HG02623 (cell line): ENCODE results near the gene POLQ.
A peak's percentile ranks its signal among the peaks of the same experiment; 100 is the strongest.
"Not testable (repeated sequence)": the region's sequence is repeated elsewhere in the genome, so short reads cannot be mapped to it uniquely, and the experiment has no call there.

Experiments
- ATAC-seq: cut with Tn5 transposase; IDR thresholded peaks from one replicate; pipeline ENCODE4 v1.9.1; 2021; ENCODE audit warnings: moderate library complexity; ENCODE audit not compliant: unreplicated experiment

POLQ gene

DNA sequence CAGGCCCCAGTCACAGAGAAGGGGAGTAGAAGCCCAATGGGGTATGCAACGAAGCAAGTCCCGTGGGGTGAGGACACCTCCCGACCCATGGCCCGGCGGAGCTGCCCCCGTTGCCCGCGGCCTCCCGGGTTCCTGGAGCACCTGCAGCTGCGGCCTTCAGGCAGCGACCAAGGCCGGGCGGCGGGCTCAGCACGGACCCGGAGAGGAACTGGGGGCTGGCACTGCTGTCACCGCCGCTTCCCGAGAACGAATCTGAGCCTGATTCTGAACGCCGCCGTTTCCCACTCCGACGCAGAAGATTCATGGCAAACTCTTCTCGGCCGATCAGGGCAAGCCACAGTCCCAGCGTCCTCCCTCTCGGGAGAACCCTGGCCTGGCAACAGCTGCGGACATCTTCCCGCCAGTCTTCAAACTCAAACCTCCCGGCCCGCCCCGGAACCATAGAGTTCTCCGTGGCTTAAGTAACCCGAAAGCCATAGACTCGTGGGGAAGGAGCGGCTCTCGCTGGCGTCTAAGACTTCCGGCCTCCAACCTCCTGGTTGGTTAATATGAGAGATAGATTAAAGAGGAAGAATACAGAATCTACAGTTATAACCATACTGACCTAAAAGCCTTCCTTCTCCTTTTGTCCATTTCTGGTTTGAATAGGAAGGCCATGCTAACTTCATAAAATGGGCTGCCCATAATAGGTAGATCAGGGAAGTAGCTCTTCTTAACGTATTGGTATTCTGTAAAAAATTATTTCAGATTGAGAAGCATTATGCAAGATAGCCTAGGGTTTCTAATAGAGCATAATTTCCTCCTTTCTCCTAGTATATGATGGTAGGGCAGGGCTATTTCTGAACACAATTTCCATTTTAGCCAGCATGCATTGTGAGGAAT is at the start of gene POLQ:
POLQ (minus strand) TSS at position 415 of the 882 bp plus-strand sequence; CDS start at position 304, 111 bp downstream.
- peak; percentile 78 for ATAC-seq

DNA sequence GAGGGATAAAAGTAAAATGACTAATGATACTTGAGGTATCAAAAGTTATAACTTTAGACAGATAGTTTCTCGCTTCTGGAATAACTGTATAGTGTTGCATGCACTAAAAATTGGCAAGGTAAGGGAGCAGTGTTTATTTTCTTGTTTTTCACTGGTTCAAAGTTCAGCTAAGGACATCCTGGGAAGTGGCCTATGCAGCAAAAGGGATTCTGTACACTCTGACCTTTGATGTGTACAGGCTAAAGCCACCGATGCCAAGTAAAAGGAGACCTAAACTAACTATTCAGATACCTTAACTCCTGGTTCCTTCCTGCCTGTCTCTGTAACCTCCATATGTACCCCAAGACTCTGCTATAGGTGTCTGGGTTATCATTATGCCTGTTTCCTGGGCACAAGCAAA is 49.1 kb upstream of the POLQ start:
- no peak for ATAC-seq

DNA sequence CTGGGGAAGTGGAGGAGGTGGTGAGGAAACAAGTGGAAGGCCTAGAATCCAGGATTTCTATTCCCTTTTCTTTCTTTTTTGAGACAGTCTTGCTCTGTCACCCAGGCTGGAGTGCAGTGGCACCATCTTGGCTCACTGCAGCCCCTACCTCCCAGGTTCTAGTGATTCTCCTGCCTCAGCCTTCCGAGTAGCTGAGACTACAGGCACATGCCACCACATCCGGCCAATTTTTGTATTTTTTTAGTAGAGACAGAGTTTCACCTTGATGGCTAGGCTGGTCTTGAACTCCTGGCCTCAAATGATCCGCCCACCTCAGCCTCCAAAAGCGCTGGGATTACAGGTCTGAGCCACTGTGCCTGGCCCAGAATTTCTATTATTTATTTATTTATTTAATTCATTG is 48.0 kb upstream of the POLQ start:
- not testable (repeated sequence) for ATAC-seq

DNA sequence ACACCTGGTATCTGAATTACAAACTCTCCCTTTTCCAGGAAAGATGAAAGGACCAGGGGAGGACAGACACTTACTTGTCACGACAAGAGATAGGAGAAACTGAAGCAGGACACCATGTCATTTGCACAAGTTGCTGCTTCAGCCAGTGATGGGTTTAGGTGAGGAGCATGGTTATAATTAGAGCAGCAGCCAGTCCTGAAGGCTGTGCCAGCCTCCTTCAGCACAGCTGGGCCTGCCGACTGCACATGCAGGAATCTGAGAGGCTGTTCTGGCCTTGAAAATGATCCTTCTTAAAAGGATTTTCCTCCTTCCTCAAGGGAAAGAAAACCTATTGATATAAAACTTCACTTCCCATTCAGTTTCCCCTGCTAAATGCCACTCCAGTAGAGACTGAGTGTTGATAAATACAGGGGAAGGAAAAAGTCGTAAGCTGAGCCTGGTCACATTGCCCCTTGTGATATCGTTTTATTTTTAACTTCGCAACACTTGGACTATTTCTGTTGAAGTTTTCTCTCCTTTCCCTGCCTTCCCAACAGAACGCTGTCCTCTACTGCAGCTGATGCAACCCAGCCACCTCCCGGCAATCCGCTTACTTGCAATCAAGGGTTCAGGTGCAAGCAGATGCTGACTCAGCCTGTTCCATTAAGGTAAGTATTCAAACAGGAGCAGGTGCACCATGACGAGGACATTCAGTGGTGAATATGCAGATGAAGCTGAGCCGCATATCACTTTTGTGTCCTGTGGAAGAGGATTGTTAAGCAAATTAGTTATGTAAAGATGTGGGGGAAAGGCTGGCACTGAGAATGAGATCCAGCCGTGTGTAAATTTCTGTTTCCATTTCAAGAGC is 47.3 kb upstream of the POLQ start, which contains the start of gene FBXO40:
FBXO40 (plus strand) TSS at position 524 of the 847 bp plus-strand sequence. CDS start 27,197 bp downstream, outside the sequence.
- ATAC-seq: peak; percentile 80

DNA sequence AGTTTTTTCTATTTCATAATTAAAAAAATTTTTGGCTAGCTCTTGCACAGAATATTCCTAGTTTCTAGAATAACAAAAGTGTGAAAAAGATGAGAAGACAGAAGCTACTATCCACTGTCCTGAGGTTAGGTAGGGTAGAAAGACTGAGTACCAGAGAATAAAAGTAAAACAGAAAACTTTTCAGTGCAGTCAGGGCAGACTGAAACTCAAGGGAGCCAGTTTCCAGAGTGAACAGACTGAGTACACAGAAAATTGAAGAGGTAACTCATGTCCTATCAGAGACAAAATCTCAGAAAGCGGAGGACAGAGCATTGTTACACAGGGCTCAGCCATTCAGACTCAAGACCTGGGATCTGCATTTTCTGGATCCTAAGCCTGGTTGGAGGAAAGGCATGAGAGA is 38.6 kb upstream of the POLQ start:
- ATAC-seq: no peak

DNA sequence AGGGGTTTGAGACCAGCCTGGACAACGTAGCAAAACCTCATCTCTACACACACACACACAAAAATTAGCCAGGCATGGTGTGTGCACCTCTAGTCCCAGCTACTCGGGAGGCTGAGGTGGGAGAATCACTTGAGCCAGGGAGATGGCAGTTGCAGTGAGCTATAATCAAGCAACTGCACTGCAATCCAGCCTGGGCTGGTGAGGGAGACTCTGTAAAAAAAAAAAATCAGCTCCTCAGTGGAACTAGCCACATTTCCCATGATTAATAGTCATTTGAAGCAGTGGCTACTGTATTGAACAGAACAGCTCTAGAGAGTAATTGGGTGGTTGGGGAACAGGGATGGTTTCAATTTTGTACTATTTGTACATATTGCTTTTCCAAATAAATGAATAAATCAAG is 35.9 kb upstream of the POLQ start:
- no peak for ATAC-seq

DNA sequence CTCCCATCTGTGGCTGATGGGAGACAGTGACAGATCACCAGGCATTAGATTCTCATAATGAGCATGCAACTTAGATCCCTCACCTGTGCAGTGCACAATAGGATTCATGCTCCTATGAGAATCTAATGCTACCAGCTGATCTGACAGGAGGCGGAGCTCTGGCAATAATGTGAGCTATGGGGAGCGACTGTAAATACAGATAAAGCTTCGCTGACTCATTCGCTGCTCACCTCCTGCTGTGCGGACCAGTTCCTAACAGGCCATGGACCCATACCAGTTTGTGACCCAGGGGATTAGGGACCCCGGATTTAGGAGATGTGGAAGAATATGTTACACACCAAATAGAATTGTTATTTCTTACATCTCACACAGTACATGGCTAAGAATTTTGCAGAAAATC is 28.7 kb upstream of the POLQ start:
- ATAC-seq: no peak

DNA sequence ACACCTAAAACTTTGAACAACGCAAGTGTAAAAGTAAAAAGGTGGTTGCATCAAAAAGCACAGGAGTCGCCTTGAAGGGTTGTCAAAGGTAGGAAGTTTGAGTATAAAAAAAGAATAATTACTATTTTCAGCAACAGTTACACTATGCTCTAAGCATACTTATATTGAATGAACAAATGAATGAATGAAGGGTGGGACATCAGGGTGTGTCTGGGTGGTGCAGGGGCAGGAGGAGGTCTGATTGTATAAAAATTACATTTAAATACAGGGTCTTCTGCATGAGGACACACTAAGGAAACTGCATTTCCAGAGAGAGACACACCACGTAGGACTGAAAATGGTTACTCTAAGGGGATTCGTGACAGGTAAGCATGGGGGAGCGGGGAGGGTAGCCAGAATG is 21.9 kb upstream of the POLQ start, which contains the start of gene ARGFX:
ARGFX (plus strand) TSS at position 301 of the 400 bp plus-strand sequence. CDS start 2,765 bp downstream, outside the sequence.
- ATAC-seq: no peak

DNA sequence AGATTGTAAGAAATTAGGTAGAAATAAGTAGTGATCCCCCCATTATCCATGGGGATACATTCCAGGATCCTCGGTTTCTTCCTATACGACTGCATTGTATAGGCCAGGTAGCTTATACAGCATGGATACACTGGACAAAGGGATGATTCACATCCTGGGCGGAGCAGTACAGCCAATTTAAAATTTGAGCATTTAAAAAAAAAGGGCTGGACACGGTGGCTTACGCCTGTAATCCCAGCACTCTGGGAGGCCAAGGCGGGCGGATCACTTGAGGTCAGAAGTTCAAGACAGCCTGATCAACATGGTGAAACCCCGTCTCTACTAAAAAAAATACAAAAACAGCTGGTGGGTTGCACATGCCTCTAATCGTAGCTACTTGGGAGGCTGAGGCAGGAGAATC is 21.0 kb upstream of the POLQ start:
- no peak for ATAC-seq

DNA sequence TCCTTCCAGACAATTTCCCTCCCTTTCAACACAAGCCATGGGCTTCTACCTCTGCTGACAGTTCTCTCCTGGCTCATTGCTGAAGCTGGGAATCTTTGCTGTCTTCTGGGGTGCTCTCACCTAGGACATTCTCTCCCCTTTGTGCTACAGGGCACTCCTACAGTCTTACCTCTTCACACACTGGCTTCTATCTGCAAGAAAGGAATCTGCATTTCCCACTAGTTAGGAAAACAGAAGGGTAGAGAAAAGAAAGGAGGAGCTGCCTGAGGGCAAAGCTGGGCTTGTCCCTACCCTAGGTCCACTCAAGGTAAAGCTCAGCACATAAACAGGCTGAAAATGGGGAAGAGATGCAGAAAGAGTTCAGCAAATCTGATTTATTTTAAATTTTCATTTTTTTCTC is 16.4 kb upstream of the POLQ start:
- ATAC-seq: no peak

DNA sequence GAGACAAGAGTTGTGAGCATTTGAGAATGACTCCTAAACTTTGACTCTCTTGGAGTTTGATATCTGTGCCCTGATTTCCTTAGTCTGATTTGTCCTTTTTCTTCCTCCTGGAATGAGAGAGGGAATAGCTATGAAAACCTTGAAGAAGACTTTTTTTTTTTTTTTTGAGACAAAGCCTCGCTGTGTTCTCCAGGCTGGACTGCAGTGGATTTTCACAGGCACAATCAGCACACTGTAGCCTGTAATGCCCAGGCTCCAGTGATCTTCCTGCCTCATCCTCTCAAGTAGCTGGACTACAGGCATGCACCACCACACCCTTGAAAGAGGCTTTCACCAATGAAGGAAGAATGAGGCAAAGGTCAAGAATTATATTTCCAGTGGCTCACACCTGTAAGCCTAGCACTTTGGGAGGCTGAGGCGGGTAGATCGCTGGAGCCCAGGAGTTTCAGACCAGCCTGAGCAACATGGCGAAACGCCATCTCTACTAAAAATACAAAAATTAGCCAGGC is 11.7 kb upstream of the POLQ start:
- no peak for ATAC-seq

DNA sequence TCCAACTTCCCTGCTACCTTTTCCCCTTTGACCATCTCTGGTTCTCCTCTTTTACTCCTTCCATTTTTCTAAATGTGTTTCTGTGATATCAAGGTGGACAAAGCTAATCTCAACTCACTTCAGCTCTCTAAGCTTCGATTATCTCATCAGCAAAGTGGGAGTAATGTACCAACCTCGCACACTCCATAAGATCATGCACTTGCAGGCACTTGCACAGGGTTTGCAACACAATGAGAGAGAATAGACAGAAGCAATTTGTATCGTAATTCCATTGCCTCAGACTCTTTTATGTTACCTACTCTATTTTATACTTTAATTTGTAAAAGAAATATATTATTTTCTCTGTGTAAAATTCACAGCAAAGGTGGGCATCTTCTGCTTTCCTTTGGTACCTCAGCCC is 7.0 kb upstream of the POLQ start:
- ATAC-seq: no peak

DNA sequence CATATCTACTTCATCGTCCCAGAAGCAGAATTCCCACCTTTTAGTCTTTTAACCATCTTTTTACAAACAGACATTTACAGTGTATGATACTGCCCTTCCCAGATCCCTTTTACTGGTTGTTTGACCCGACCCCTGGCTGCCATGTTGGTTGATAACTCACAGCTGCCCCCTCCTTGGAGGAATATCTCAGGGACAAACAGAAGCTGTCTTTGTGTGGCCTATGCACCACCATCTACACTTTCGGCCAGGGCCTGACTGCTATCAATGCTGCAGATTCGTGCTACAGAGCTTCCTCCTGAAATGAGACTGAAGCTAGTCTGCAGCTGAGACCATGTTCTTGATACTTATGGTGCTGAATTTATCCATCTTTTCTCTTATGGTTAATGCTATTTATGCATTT is 6.6 kb upstream of the POLQ start:
- ATAC-seq: no peak

DNA sequence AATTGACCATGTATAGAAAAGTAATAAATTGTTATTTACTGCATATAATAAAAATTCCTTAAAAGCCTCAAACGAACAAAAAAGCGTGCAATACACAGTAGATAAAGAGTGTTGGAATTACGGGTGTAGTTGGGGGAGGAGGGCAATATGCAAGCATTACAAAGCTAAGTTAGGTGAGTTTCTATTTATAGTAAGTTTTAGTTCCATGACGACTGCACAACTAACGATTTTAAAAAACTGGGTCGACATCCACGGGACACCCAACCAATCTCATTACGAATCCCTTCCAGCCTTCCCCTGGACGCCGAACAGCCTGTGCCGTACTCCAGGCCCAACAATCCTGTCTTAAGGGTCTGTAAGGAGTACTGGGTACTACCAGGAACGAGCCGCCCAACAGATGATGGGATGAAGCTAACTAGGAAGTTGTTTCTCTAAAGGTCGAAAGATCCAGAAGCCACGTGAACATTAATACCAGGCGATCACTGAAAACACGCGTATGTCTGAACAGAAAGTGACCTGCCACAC is 677 bp downstream of the POLQ start:
- ATAC-seq: no peak

DNA sequence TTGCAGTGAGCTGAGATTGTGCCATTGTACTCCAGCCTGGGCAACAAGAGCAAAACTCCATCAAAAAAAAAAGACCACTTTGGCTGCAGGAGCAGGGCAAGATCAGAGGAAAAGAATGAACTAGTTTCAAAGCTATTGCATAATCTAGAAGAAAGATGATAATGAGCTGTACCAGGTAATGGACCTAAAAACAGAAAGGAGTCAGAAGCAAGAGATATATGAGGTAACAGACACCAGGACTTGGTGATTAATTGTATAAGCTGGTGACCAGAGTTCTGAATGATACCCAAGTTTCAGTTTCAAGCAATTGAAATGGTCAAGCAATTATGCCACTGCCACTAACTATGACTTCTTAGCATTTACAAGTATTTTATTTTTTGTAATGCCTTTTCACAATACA is 2.9 kb downstream of the POLQ start:
- no peak for ATAC-seq

DNA sequence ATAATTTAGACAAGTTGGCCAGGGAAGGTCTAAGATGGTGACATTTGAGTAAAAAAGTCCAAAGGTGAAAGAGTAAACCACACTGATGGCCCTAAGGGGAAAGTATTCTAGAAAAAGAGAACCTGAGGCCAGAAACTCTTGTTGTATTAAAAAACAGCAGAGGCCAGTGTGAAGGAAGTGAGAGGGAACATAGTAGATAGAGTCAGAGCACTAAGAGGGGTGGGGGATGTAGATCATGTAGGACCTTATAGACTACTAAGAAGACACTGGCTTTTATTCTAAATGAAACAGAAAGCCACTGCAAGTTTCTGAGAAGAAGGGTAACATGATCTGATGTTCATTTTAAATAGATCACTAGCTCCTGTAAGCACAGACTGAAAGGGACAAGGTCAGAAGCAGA is 14.5 kb downstream of the POLQ start:
- no peak for ATAC-seq

DNA sequence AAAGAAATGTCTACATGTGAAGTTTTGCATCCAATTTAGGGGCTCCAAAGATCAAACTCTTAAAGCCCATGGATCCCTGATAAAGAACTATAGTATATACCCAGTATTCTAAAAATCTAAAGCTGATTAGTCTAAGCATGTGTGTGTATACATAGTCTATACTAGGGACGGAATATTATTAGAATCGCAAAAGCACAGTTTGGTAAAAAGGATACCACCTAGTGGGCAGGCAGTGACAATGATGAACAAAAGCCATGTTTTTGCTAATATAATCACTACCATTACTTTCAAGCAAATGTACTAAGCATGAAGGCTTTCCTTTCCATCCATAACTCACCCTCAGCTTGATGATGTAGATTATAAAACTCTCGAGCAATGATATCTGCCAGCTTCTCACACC is 16.5 kb downstream of the POLQ start:
- ATAC-seq: no peak

DNA sequence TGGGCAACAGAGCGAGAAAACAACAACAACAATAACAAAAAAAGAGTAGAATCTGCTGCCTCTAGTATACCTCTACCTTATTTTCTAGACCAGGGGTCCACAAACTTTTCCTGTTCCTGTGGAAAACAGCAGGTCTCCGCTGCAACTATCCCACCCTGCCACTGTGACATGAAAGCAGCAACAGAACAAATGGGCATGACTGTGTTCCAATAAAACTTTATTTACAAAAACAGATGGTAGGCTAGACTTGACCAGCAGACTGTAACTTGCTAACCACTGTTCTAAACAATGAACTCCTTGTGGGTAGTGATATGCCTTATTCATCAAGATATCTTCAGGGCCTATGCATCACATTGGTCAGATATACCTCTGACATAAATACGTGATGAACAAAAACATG is 25.3 kb downstream of the POLQ start:
- ATAC-seq: no peak

DNA sequence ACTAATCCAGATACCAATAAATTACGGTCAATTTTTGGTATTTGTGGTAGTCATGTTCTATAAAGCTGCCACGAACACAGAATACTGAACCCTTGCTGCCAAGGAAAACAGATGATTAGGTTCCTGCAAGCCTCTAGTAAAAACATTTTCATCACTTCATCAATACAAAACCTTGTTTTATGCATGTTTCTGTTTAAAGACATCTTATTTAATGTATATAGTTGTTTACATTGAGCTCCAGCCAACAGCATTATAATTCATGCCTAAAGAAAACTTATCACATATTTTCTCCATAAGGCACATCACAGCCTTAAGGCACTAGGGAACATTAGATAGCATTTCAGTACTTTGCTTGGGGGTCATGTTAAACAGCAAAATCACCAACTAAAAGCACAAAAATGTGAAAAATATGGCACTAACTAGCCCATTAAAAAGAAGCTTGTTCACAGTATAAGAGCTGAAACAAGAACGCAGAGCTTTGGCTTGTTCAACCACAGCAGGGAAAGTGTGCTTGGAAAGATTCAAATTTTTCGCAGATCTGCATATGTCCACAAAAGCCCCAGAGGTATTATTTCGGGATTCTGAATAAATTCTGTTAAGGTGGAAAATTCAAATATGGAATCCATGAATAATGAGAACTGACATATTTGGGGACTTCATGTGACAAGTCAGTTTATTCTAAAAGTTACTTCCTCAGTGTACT is 27.7 kb downstream of the POLQ start:
- no peak for ATAC-seq

DNA sequence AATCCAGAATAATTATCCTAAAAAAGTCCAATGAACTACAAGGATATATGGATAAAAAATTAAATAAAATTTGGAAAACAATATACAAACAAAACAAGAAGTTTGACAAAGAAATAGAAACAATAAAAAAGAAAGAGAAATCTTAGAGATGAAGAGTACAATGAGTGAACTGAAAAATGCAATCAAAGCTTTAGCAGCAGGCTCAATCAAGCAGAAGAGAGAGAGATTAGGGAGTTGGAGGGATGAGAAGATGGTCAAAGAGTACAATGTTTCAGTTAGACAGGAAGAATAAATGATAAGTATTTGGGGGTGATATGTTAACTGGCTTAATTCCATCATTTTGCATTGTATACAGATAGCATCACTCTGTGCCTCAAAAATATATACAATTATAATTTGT is 29.9 kb downstream of the POLQ start:
- ATAC-seq: no peak

DNA sequence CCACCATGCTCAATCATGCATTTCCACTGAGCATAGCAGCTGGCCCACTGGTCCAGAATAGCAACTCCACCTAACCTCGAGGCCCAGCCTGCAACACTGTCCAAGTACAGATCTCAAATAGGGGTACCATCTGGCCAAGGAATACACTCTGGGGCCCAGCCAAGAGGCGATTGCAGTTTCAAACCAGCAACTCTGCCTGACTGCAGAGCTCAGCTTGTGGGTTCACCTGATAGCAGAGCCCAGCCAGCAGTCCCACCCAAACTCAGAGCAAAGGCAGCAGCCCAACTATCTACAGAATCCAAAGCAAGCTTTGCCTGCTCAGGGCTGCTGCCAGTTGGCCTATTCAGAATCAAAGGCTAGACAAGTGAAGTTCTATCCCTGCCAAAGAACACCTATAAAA is 30.5 kb downstream of the POLQ start:
- ATAC-seq: no peak
